Measurements from ENCODE around the gene IL12A.

DNA sequence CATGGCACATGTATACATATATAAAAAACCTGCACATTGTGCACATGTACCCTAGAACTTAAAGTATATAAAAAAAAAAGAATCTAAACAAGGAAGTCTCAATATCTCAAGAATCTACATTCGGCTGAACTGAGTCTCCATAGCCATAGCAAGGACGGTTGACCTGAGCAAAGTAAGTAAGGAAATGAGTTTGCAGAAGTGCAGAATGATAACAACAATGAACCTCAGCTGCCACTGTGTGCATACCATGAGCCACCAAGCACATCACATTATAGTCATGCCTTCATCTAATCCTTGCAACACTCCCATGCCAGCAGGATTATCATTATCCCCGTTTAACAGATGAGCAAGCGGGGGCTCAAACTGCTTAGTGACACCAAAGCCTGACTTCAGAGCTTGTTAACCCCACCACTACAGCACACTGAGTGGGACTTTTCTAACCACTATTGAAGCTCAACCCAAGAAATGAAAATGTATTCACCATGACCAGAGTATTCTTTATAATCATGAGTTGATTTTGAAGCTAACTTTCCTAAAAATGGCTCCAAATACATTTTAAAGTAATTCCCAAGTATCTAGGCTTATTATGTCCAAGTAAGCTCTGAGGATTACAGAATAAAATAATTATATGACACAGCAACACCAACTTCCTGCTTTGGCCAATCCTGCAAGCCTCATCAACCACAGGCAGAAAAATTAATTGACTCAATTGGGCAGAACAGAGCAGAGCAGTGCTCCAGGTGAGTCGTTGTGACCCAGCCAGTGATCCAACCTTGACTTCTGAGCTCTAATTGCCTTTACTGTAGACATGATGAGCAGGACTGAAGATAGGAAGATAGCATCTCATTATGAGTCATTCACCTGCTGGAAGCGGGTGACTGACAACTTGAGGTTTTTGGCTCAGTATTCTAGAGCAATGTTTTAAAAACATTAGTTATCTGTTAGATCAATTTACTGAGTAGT, 47.3 kb upstream of the IL12A start:
- TF ChIP-seq, protein P1, sequence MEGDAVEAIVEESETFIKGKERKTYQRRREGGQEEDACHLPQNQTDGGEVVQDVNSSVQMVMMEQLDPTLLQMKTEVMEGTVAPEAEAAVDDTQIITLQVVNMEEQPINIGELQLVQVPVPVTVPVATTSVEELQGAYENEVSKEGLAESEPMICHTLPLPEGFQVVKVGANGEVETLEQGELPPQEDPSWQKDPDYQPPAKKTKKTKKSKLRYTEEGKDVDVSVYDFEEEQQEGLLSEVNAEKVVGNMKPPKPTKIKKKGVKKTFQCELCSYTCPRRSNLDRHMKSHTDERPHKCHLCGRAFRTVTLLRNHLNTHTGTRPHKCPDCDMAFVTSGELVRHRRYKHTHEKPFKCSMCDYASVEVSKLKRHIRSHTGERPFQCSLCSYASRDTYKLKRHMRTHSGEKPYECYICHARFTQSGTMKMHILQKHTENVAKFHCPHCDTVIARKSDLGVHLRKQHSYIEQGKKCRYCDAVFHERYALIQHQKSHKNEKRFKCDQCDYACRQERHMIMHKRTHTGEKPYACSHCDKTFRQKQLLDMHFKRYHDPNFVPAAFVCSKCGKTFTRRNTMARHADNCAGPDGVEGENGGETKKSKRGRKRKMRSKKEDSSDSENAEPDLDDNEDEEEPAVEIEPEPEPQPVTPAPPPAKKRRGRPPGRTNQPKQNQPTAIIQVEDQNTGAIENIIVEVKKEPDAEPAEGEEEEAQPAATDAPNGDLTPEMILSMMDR (IDR thresholded peaks at IDR 0.05): no peak
- TF ChIP-seq NR1H2 (CRISPR knock-in tag; IDR thresholded peaks at IDR 0.05): no peak
- TF ChIP-seq, protein P2, sequence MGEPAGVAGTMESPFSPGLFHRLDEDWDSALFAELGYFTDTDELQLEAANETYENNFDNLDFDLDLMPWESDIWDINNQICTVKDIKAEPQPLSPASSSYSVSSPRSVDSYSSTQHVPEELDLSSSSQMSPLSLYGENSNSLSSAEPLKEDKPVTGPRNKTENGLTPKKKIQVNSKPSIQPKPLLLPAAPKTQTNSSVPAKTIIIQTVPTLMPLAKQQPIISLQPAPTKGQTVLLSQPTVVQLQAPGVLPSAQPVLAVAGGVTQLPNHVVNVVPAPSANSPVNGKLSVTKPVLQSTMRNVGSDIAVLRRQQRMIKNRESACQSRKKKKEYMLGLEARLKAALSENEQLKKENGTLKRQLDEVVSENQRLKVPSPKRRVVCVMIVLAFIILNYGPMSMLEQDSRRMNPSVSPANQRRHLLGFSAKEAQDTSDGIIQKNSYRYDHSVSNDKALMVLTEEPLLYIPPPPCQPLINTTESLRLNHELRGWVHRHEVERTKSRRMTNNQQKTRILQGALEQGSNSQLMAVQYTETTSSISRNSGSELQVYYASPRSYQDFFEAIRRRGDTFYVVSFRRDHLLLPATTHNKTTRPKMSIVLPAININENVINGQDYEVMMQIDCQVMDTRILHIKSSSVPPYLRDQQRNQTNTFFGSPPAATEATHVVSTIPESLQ (CRISPR knock-in tag; IDR thresholded peaks at IDR 0.05): no peak
- TF ChIP-seq, protein P3, sequence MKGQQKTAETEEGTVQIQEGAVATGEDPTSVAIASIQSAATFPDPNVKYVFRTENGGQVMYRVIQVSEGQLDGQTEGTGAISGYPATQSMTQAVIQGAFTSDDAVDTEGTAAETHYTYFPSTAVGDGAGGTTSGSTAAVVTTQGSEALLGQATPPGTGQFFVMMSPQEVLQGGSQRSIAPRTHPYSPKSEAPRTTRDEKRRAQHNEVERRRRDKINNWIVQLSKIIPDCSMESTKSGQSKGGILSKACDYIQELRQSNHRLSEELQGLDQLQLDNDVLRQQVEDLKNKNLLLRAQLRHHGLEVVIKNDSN (CRISPR knock-in tag; IDR thresholded peaks at IDR 0.05): no peak
- TF ChIP-seq, protein P4, sequence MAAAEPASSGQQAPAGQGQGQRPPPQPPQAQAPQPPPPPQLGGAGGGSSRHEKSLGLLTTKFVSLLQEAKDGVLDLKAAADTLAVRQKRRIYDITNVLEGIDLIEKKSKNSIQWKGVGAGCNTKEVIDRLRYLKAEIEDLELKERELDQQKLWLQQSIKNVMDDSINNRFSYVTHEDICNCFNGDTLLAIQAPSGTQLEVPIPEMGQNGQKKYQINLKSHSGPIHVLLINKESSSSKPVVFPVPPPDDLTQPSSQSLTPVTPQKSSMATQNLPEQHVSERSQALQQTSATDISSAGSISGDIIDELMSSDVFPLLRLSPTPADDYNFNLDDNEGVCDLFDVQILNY (CRISPR knock-in tag; IDR thresholded peaks at IDR 0.05): no peak
- no peak for TF ChIP-seq CREB1 (CRISPR knock-in tag; IDR thresholded peaks at IDR 0.05)
- TF ChIP-seq, protein P5, sequence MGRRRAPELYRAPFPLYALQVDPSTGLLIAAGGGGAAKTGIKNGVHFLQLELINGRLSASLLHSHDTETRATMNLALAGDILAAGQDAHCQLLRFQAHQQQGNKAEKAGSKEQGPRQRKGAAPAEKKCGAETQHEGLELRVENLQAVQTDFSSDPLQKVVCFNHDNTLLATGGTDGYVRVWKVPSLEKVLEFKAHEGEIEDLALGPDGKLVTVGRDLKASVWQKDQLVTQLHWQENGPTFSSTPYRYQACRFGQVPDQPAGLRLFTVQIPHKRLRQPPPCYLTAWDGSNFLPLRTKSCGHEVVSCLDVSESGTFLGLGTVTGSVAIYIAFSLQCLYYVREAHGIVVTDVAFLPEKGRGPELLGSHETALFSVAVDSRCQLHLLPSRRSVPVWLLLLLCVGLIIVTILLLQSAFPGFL (CRISPR knock-in tag; IDR thresholded peaks at IDR 0.05; ENCODE audit: borderline replicate concordance): no peak
- TF ChIP-seq, protein P6, sequence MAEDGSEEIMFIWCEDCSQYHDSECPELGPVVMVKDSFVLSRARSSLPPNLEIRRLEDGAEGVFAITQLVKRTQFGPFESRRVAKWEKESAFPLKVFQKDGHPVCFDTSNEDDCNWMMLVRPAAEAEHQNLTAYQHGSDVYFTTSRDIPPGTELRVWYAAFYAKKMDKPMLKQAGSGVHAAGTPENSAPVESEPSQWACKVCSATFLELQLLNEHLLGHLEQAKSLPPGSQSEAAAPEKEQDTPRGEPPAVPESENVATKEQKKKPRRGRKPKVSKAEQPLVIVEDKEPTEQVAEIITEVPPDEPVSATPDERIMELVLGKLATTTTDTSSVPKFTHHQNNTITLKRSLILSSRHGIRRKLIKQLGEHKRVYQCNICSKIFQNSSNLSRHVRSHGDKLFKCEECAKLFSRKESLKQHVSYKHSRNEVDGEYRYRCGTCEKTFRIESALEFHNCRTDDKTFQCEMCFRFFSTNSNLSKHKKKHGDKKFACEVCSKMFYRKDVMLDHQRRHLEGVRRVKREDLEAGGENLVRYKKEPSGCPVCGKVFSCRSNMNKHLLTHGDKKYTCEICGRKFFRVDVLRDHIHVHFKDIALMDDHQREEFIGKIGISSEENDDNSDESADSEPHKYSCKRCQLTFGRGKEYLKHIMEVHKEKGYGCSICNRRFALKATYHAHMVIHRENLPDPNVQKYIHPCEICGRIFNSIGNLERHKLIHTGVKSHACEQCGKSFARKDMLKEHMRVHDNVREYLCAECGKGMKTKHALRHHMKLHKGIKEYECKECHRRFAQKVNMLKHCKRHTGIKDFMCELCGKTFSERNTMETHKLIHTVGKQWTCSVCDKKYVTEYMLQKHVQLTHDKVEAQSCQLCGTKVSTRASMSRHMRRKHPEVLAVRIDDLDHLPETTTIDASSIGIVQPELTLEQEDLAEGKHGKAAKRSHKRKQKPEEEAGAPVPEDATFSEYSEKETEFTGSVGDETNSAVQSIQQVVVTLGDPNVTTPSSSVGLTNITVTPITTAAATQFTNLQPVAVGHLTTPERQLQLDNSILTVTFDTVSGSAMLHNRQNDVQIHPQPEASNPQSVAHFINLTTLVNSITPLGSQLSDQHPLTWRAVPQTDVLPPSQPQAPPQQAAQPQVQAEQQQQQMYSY (CRISPR knock-in tag; IDR thresholded peaks at IDR 0.05): no peak
- TF ChIP-seq, protein P7, sequence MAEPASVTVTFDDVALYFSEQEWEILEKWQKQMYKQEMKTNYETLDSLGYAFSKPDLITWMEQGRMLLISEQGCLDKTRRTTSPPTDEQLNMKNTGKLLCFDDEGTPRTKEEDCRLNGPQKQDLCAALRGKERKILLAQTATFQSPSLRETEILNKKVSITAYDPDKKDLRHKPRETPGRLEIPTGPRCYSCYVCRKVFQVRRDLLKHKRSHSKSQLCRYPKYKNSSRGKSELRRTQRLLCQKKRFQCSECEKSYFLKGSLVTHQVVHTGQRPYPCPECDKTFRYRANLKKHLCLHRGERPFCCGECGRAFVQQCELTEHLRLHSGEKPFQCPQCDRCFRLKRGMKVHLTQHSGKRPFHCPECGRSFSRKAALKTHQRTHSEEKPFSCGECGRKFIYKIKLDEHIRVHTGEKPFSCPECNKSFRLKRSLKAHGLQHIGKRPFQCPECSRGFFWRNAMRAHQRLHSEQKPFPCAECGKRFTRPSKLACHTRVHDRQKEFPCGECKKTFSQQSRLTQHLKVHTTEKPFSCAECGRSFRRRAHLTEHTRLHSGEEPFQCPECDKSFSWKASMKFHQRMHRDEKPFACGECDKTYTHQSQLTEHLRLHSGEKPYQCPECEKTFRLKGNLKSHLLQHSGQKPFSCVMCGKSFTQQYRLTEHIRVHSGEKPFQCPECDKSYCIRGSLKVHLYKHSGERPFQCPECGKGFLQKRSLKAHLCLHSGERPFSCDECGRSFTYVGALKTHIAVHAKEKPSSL (CRISPR knock-in tag; conservative IDR thresholded peaks at IDR 0.05): no peak
- TF ChIP-seq FOXK1 (CRISPR knock-in tag; IDR thresholded peaks at IDR 0.05): no peak
- TF ChIP-seq ESRRA (CRISPR knock-in tag; IDR thresholded peaks at IDR 0.05; ENCODE audit: borderline replicate concordance): no peak
- no peak for TF ChIP-seq JUN (CRISPR knock-in tag; IDR thresholded peaks at IDR 0.05)

Measured in WTC11 (cell line).